GM23338 (cell line): ENCODE measurements around the gene PGR. TPM values are rescaled to one million over a fixed set of nuclear protein-coding genes. Genes with fewer than 3 reads are reported as not detected.

ENCODE experiments used
- ATAC-seq: fragments of 200-7000 bp; cut with Tn5 transposase; 3 replicates; pipeline ENCODE4 v1.9.1; 2020
- DNase-seq: peaks from one replicate; pipeline ENCODE4 v3.0.0-alpha.2; 2015; ENCODE audit warnings: low spot score
- H2AFZ ChIP-seq: fragments of 200-600 bp; sonication (generic); 2 replicates; pipeline ENCODE4 v1.8.0; 2016; ENCODE audit warnings: antibody characterized with exemption, mild to moderate bottlenecking, moderate library complexity
- H3F3A ChIP-seq: fragments of 200-600 bp; sonication (generic); replicated peaks from 2 replicates; pipeline ENCODE4 v1.8.0; 2017; ENCODE audit warnings: antibody characterized with exemption, mixed run types, low read depth
- H3K27ac ChIP-seq: fragments of 200-600 bp; sonication (generic); 2 replicates; pipeline ENCODE4 v1.6.1; 2016; ENCODE audit warnings: low read depth
- H3K27me3 ChIP-seq: fragments of 200-600 bp; sonication (generic); 2 replicates; pipeline ENCODE4 v1.8.0; 2016; ENCODE audit warnings: mild to moderate bottlenecking, mixed run types, moderate library complexity; ENCODE audit not compliant: insufficient read depth
- H3K36me3 ChIP-seq: fragments of 200-600 bp; sonication (generic); 2 replicates; pipeline ENCODE4 v1.8.0; 2016; ENCODE audit warnings: mild to moderate bottlenecking; ENCODE audit not compliant: insufficient read depth
- H3K4me1 ChIP-seq: fragments of 200-600 bp; sonication (generic); 2 replicates; pipeline ENCODE4 v1.8.0; 2016; ENCODE audit warnings: mild to moderate bottlenecking, moderate library complexity; ENCODE audit not compliant: insufficient read depth
- H3K4me2 ChIP-seq: fragments of 200-600 bp; sonication (generic); 2 replicates; pipeline ENCODE4 v1.7.1; 2017; ENCODE audit warnings: mixed run types
- H3K4me3 ChIP-seq: fragments of 200-600 bp; sonication (generic); 2 replicates; pipeline ENCODE4 v1.6.1; 2016; ENCODE audit warnings: mixed run types
- H3K79me2 ChIP-seq: fragments of 200-600 bp; sonication (generic); replicated peaks from 2 replicates; pipeline ENCODE4 v1.8.0; 2017; ENCODE audit warnings: mild to moderate bottlenecking; ENCODE audit not compliant: insufficient read depth
- H3K9me2 ChIP-seq: fragments of 200-600 bp; sonication (generic); 2 replicates; pipeline ENCODE4 v1.8.0; 2017; ENCODE audit not compliant: insufficient read depth
- H4K20me1 ChIP-seq: fragments of 200-600 bp; sonication (generic); replicated peaks from 2 replicates; pipeline ENCODE4 v1.8.0; 2017; ENCODE audit warnings: mild to moderate bottlenecking; ENCODE audit not compliant: insufficient read depth
- H3K27ac Mint-ChIP-seq: 2 replicates; pipeline ENCODE4 v1.8.0; 2020; ENCODE audit warnings: inconsistent platforms, mild to moderate bottlenecking, moderate library complexity, mixed read lengths
- H3K27me3 Mint-ChIP-seq: 3 replicates; pipeline ENCODE4 v1.8.0; 2022; ENCODE audit warnings: low read depth, mild to moderate bottlenecking, moderate library complexity, mixed read lengths, inconsistent platforms; ENCODE audit not compliant: insufficient read depth, poor library complexity
- H3K36me3 Mint-ChIP-seq: 3 replicates; pipeline ENCODE4 v1.8.0; 2021; ENCODE audit warnings: low read depth, mild to moderate bottlenecking, inconsistent platforms, moderate library complexity, mixed read lengths
- H3K4me1 Mint-ChIP-seq: 3 replicates; pipeline ENCODE4 v1.8.0; 2020; ENCODE audit warnings: mild to moderate bottlenecking, inconsistent platforms, mixed read lengths
- H3K4me3 Mint-ChIP-seq: 3 replicates; pipeline ENCODE4 v1.8.0; 2021; ENCODE audit warnings: moderate library complexity, mild to moderate bottlenecking, inconsistent platforms, mixed read lengths
- H3K9me3 Mint-ChIP-seq: 3 replicates; pipeline ENCODE4 v1.8.0; 2020; ENCODE audit warnings: moderate library complexity, mild to moderate bottlenecking, inconsistent platforms, mixed read lengths
- EZH2 ChIP-seq: fragments of 200-600 bp; sonication (generic); IDR thresholded peaks from one replicate; pipeline ENCODE4 v1.8.0; 2017; ENCODE audit warnings: antibody characterized with exemption, mild to moderate bottlenecking, low read depth; ENCODE audit not compliant: unreplicated experiment
- EZH2phosphoT487 ChIP-seq: fragments of 200-600 bp; sonication (generic); IDR thresholded peaks from one replicate; pipeline ENCODE4 v1.8.1; 2018; ENCODE audit warnings: antibody characterized with exemption; ENCODE audit not compliant: unreplicated experiment
- POLR2AphosphoS5 ChIP-seq: IDR thresholded peaks from 2 replicates; pipeline ENCODE4 v1.6.1; 2016; ENCODE audit warnings: antibody characterized with exemption, low read depth
- ZNF114 ChIP-seq: fragments of 250-450 bp; sonication (Bioruptor Pico); IDR thresholded peaks from 2 replicates; pipeline ENCODE4 v1.5.0; 2020; ENCODE audit warnings: mild to moderate bottlenecking, moderate library complexity
- ZNF331 ChIP-seq: fragments of 250-450 bp; sonication (Bioruptor Pico); IDR thresholded peaks from 2 replicates; pipeline ENCODE4 v1.5.0; 2020; ENCODE audit warnings: low read depth, mild to moderate bottlenecking, moderate library complexity
- polyA plus RNA-seq: library from polyadenylated mRNA; unstranded; fragments of >200 nt; fragmentation: Nextera tagmentation; extraction: Ambion mirVana; gene quantifications from 2 replicates; pipeline ENCODE4 v1.2.1, GENCODE V29; 2016
- total RNA-seq: library from RNA; depleted of rRNA; stranded (reverse); fragments of >200 nt; shearing (Covaris generic); gene quantifications from 2 replicates; pipeline ENCODE4 v1.2.3, GENCODE V29; 2014
- TF ChIP-seq, protein P1 (sequence below): IDR thresholded peaks from 2 replicates; pipeline ENCODE4 v1.6.1; 2016; ENCODE audit warnings: antibody characterized with exemption

The PGR gene
- total and polyA plus RNA-seq, 2 experiments from 2014 or later = 0.07 to 0.11 TPM

DNA sequence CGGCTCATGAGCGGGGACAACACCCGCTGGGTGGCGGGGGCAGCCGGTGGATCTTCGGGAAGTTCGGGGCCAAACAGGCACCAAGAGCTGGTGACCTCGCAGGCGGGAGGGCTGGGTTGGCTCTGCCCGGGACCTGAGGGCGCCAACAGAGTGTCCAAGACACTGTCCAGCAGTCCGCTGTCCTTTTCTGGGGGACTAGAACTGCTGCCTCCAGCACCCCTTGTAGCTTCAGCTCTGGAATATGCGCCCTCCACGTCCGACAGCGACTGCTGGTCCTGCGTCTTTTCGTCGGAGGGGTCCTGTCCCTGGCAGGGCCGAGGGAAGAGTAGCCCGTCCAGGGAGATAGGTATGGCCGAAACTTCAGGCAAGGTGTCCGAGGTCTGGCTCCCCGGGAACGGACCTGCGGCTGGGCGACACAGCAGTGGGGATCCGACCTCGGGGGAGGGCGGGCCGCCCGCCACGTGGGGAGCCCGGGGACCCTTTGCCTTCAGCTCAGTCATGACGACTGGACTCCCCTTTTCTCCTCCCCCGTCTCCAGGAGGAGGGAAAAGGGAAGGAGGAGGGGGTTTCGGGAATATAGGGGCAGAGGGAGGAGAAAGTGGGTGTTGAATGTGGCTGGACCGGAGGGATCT lies 926 bp downstream of the PGR start:
- Histone ChIP-seq H3K27ac (no peak overlapping the region), H3F3A (no peaks in the 10 kb centered on the region), H3K9me2 (no peaks in the 10 kb centered on the region), H3K4me2 (peak overlapping the region; percentile 88), H2AFZ (peak overlapping the region; percentile 93), H3K36me3 (no peaks in the 10 kb centered on the region), H3K27me3 (peaks cover 87% of the 10 kb centered on the region), H3K4me3 (peak overlapping the region; percentile 66), H4K20me1 (no peaks in the 10 kb centered on the region; the same call in 1 of the 2 replicates), H3K4me1 (peaks cover 12% of the 10 kb centered on the region), H3K79me2 (no peaks in the 10 kb centered on the region)
- Mint-ChIP-seq H3K9me3 (no peaks in the 10 kb centered on the region; the same call in 2 of the 3 replicates), H3K36me3 (no peaks in the 10 kb centered on the region), H3K27ac (no peak overlapping the region), H3K4me3 (peak overlapping the region; percentile 77), H3K27me3 (peaks cover 50% of the 10 kb centered on the region), H3K4me1 (peaks cover 7% of the 10 kb centered on the region; the same call in 1 of the 3 replicates)
- DNase-seq (peak; percentile 46), ATAC-seq (peak; percentile 5)
- TF ChIP-seq, protein P1, sequence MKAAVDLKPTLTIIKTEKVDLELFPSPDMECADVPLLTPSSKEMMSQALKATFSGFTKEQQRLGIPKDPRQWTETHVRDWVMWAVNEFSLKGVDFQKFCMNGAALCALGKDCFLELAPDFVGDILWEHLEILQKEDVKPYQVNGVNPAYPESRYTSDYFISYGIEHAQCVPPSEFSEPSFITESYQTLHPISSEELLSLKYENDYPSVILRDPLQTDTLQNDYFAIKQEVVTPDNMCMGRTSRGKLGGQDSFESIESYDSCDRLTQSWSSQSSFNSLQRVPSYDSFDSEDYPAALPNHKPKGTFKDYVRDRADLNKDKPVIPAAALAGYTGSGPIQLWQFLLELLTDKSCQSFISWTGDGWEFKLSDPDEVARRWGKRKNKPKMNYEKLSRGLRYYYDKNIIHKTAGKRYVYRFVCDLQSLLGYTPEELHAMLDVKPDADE = no peak
- TF ChIP-seq EZH2phosphoT487 (peak; percentile 8), EZH2 (peak; percentile 71)

- peak overlapping the region; percentile 66 for H3K4me3 ChIP-seq
- TF ChIP-seq, protein P1 = no peak
- TF ChIP-seq POLR2AphosphoS5 = no peak
- TF ChIP-seq ZNF114 (CRISPR knock-in tag) = 0 out of 2 replicates have a peak, but pooled peaks have one; percentile 28
- TF ChIP-seq ZNF331 = no peak
- peak; percentile 79 for TF ChIP-seq EZH2
- peak; percentile 67 for TF ChIP-seq EZH2phosphoT487
- Mint-ChIP-seq H3K36me3 (no peaks in the 10 kb centered on the region), H3K4me1 (peaks cover 7% of the 10 kb centered on the region; the same call in 1 of the 3 replicates), H3K4me3 (peak overlapping the region; percentile 77), H3K27me3 (peaks cover 50% of the 10 kb centered on the region), H3K27ac (no peak overlapping the region), H3K9me3 (no peaks in the 10 kb centered on the region; the same call in 2 of the 3 replicates)
- no peaks in the 10 kb centered on the region for H3F3A ChIP-seq
- no peaks in the 10 kb centered on the region for H3K9me2 ChIP-seq
- ATAC-seq (peak; percentile 60), DNase-seq (peak; percentile 60)
- H2AFZ ChIP-seq = peak overlapping the region; percentile 93
- no peaks in the 10 kb centered on the region for H3K36me3 ChIP-seq
- peaks cover 12% of the 10 kb centered on the region for H3K4me1 ChIP-seq
- peaks cover 91% of the 10 kb centered on the region for H3K27me3 ChIP-seq
- H3K79me2 ChIP-seq = no peaks in the 10 kb centered on the region
- no peaks in the 10 kb centered on the region; the same call in 1 of the 2 replicates for H4K20me1 ChIP-seq
- peak overlapping the region; percentile 88 for H3K4me2 ChIP-seq
- no peak overlapping the region for H3K27ac ChIP-seq
These were observed 1.7 kb downstream of the PGR start for GRCh38 chr11:101127699-101128570.
